Lower leg skin (tissue), 4 donors: ENCODE data around the gene PIM2. TPM values are rescaled to one million over a fixed set of nuclear protein-coding genes. Genes with fewer than 3 reads are reported as not detected.

Source experiments
- DNase-seq, 2 donors: peaks; one replicate each; pipeline ENCODE4 v3.0.0-alpha.2; 2019; ENCODE audit warnings: low spot score in 2 of 2
- H3K4me3 ChIP-seq: fragments of 200-600 bp; sonication (generic); 2 replicates; pipeline ENCODE4 v1.5.1; 2017; ENCODE audit warnings: mild to moderate bottlenecking, low read depth; ENCODE audit not compliant: poor library complexity, severe bottlenecking
- CTCF ChIP-seq, 3 donors: fragments of 450-650 bp; IDR thresholded peaks; one replicate each; pipeline ENCODE4 v1.5.1; 2016; ENCODE audit warnings: antibody characterized with exemption in 3 of 3, mild to moderate bottlenecking in 3 of 3, moderate library complexity in 2 of 3
- POLR2A ChIP-seq, 2 donors: fragments of 450-650 bp; IDR thresholded peaks; one replicate each; pipeline ENCODE4 v1.6.1; 2016 to 2017; ENCODE audit warnings: antibody characterized with exemption in 2 of 2, mild to moderate bottlenecking in 1 of 2, moderate library complexity in 1 of 2
- WGBS, 2 donors: methylation state at CpG; one replicate each; pipeline ENCODE4 v1.1.5; 2018; 5-methylcytosine and 5-hydroxymethylcytosine counted together
- intact Hi-C: fragments of 100-400 bp; cut with DNase I; formaldehyde crosslinking; loops from one replicate; pipeline ENCODE4 v1.15.0; 2023; ENCODE audit warnings: low total_unique reads
- total RNA-seq, 4 donors: library from RNA; depleted of rRNA; stranded (reverse); fragments of >200 nt; gene quantifications; one replicate each; pipeline ENCODE4 v1.1.0, GENCODE V29; 2016

Gene PIM2
- total RNA-seq, 4 donors from 2014 or later: 5.2 to 10.3 (median 8.3) TPM

- TF ChIP-seq CTCF (IDR thresholded peaks at IDR 0.05) (no peak), POLR2A (IDR thresholded peaks at IDR 0.05) (no peak)
- DNase-seq: no peak
- intact Hi-C loops: no loop called here
- WGBS, 2 donors: 94 to 95% methylated on average over 2 of the region's 2 CpGs
- no peak overlapping the region for H3K4me3 ChIP-seq
Measured at GRCh38 chrX:48933757-48934156, 14.9 kb upstream of the PIM2 start.

GRCh38 chrX:48927736-48928382 lies 9.0 kb upstream of the PIM2 start:
- 74 to 85% methylated on average over 2 of the region's 2 CpGs for WGBS, 2 donors
- intact Hi-C loops: no loop called here
- TF ChIP-seq CTCF (IDR thresholded peaks at IDR 0.05): no peak
- no peak for TF ChIP-seq POLR2A (IDR thresholded peaks at IDR 0.05)
- no peak overlapping the region for H3K4me3 ChIP-seq
- DNase-seq: no peak

GRCh38 chrX:48927123-48927522 lies 8.3 kb upstream of the PIM2 start:
- no peak for DNase-seq
- intact Hi-C loops: no loop called here
- no peak for TF ChIP-seq CTCF (IDR thresholded peaks at IDR 0.05)
- no peak for TF ChIP-seq POLR2A (IDR thresholded peaks at IDR 0.05)
- 67 to 83% methylated on average over 5 of the region's 5 CpGs for WGBS, 2 donors
- H3K4me3 ChIP-seq: no peak overlapping the region

- TF ChIP-seq POLR2A (IDR thresholded peaks at IDR 0.05): no peak
- TF ChIP-seq CTCF (IDR thresholded peaks at IDR 0.05): no peak
- intact Hi-C loops: no loop called here
- 85 to 93% methylated on average over 5 of the region's 5 CpGs for WGBS, 2 donors
- no peak overlapping the region for H3K4me3 ChIP-seq
- no peak for DNase-seq
Measured at GRCh38 chrX:48924270-48924669, 5.4 kb upstream of the PIM2 start.

GRCh38 chrX:48923771-48924170 lies 4.9 kb upstream of the PIM2 start:
- 87 to 100% methylated on average over 2 to 13 of the region's 13 CpGs for WGBS, 2 donors
- TF ChIP-seq CTCF (IDR thresholded peaks at IDR 0.05): no peak
- no peak for TF ChIP-seq POLR2A (IDR thresholded peaks at IDR 0.05)
- H3K4me3 ChIP-seq: no peak overlapping the region
- intact Hi-C loops: no loop called here
- DNase-seq: no peak

GRCh38 chrX:48920718-48921104 lies 1.9 kb upstream of the PIM2 start:
- DNase-seq: no peak
- TF ChIP-seq CTCF (IDR thresholded peaks at IDR 0.05) (no peak), POLR2A (IDR thresholded peaks at IDR 0.05) (no peak)
- WGBS, 2 donors: 72 to 83% methylated on average over 4 of the region's 4 CpGs
- no peak overlapping the region for H3K4me3 ChIP-seq
- intact Hi-C loops: no loop called here
